ENCODE measurements around the gene ELF1. TPM values are rescaled to one million over a fixed set of nuclear protein-coding genes. Genes with fewer than 3 reads are reported as not detected.

The ELF1 gene
- total and polyA plus RNA-seq, 3 experiments from 2014 or later = 76.8 to 139 (median 77.6) TPM

GRCh38 chr13:41004875-41005693 is 14.0 kb downstream of the ELF1 start:
- Mint-ChIP-seq H3K36me3 (peaks cover 0 to 10% (median 2%) of the 10 kb centered on the region in 3 donors), H3K4me1 (peaks cover 76 to 92% (median 89%) of the 10 kb centered on the region in 3 donors), H3K27ac (peak overlapping the region; percentile 67 to 96 (median 85)), H3K9me3 (no peaks in the 10 kb centered on the region), H3K27me3 (no peaks in the 10 kb centered on the region), H3K4me3 (peak overlapping the region; percentile 49 to 78 (median 76))
- H3K4me3 ChIP-seq (ENCODE audit: low read length) = peak overlapping the region; percentile 24
- no peak overlapping the region for H3K27ac ChIP-seq (ENCODE audit: low read depth, low read length)
- H3K9me3 ChIP-seq (ENCODE audit: low read length) = no peaks in the 10 kb centered on the region
- DNase-seq = peak in 2 of 5 donors; percentile 59 to 67
- ChIA-PET POLR2A (interaction anchor here (1.0 to 1.5 kb wide), 3 partner anchors 11 to 19 kb away, joined by 4 to 6 read pairs (median 5); no protein-coding TSS in a partner anchor), CTCF (interaction anchor here (0.7 to 1.2 kb wide), 3 partner anchors 12 to 31 kb away, joined by 3 to 6 read pairs (median 4); partner anchors contain the start of gene ELF1)
- no peaks in the 10 kb centered on the region for H3K36me3 ChIP-seq (ENCODE audit: insufficient read depth, low read length)
- no peaks in the 10 kb centered on the region for H3K27me3 ChIP-seq (ENCODE audit: insufficient read depth, low read length, poor library complexity, severe bottlenecking)
- peaks cover 76% of the 10 kb centered on the region for H3K4me1 ChIP-seq (ENCODE audit: insufficient read depth, low read length)

GRCh38 chr13:41002606-41003005 is 16.5 kb downstream of the ELF1 start:
- no peaks in the 10 kb centered on the region for H3K27me3 ChIP-seq (ENCODE audit: insufficient read depth, low read length, poor library complexity, severe bottlenecking)
- H3K9me3 ChIP-seq (ENCODE audit: low read length) = no peaks in the 10 kb centered on the region
- Mint-ChIP-seq H3K27ac (peak overlapping the region in 4 of 8 donors; percentile 23 to 69 (median 64)), H3K36me3 (peaks cover 3 to 25% (median 7%) of the 10 kb centered on the region in 3 donors), H3K27me3 (no peaks in the 10 kb centered on the region), H3K4me3 (peak overlapping the region in 1 of 7 donors; percentile 74), H3K9me3 (no peaks in the 10 kb centered on the region), H3K4me1 (peaks cover 81 to 96% (median 93%) of the 10 kb centered on the region in 3 donors)
- DNase-seq = no peak
- H3K4me3 ChIP-seq (ENCODE audit: low read length) = no peak overlapping the region
- H3K4me1 ChIP-seq (ENCODE audit: insufficient read depth, low read length) = peaks cover 82% of the 10 kb centered on the region
- no peak overlapping the region for H3K27ac ChIP-seq (ENCODE audit: low read depth, low read length)
- POLR2A ChIA-PET = interaction anchor here (0.9 to 1.6 kb wide), 4 partner anchors 10 to 58 kb away, joined by 3 to 6 read pairs (median 4); partner anchors contain the start of gene WBP4
- CTCF ChIA-PET = interaction anchor here (1.0 to 1.4 kb wide), 4 partner anchors 10 to 17 kb away, joined by 3 to 4 read pairs (median 4); partner anchors contain the start of gene ELF1
- no peaks in the 10 kb centered on the region for H3K36me3 ChIP-seq (ENCODE audit: insufficient read depth, low read length)

- peaks cover 3 to 30% (median 9%) of the 10 kb centered on the region in 3 donors for H3K36me3 Mint-ChIP-seq
Observed at GRCh38 chr13:41001695-41002094, 17.4 kb downstream of the ELF1 start.

GRCh38 chr13:40999416-40999815 is 19.7 kb downstream of the ELF1 start:
- H3K4me3 Mint-ChIP-seq = peak overlapping the region in 3 of 7 donors; percentile 3 to 41 (median 4)
- Histone ChIP-seq H3K9me3 (ENCODE audit: low read length) (no peaks in the 10 kb centered on the region), H3K4me1 (ENCODE audit: insufficient read depth, low read length) (peaks cover 85% of the 10 kb centered on the region), H3K27ac (ENCODE audit: low read depth, low read length) (no peak overlapping the region), H3K36me3 (ENCODE audit: insufficient read depth, low read length) (no peaks in the 10 kb centered on the region), H3K27me3 (ENCODE audit: insufficient read depth, low read length, poor library complexity, severe bottlenecking) (no peaks in the 10 kb centered on the region), H3K4me3 (ENCODE audit: low read length) (no peak overlapping the region)
- no peaks in the 10 kb centered on the region for H3K27me3 Mint-ChIP-seq
- H3K36me3 Mint-ChIP-seq = peaks cover 3 to 40% (median 12%) of the 10 kb centered on the region in 3 donors
- H3K27ac Mint-ChIP-seq = peak overlapping the region in 7 of 8 donors; percentile 9 to 93 (median 52)
- peaks cover 81 to 95% (median 95%) of the 10 kb centered on the region in 3 donors for H3K4me1 Mint-ChIP-seq
- no peak for DNase-seq
- no peaks in the 10 kb centered on the region for H3K9me3 Mint-ChIP-seq
- ChIA-PET CTCF (no interaction called here), POLR2A (no interaction called here)

More at GRCh38 chr13:41001695-41002094, 17.4 kb downstream of the ELF1 start:
- peaks cover 79 to 94% (median 93%) of the 10 kb centered on the region in 3 donors for H3K4me1 Mint-ChIP-seq
- no peaks in the 10 kb centered on the region for H3K9me3 Mint-ChIP-seq
- peak overlapping the region; percentile 46 to 95 (median 76) for H3K27ac Mint-ChIP-seq
- ChIA-PET POLR2A (no interaction called here), CTCF (no interaction called here)
- Histone ChIP-seq H3K9me3 (ENCODE audit: low read length) (no peaks in the 10 kb centered on the region), H3K4me3 (ENCODE audit: low read length) (no peak overlapping the region), H3K36me3 (ENCODE audit: insufficient read depth, low read length) (no peaks in the 10 kb centered on the region), H3K27me3 (ENCODE audit: insufficient read depth, low read length, poor library complexity, severe bottlenecking) (no peaks in the 10 kb centered on the region), H3K4me1 (ENCODE audit: insufficient read depth, low read length) (peaks cover 80% of the 10 kb centered on the region), H3K27ac (ENCODE audit: low read depth, low read length) (no peak overlapping the region)
- no peaks in the 10 kb centered on the region for H3K27me3 Mint-ChIP-seq
- no peak for DNase-seq
- H3K4me3 Mint-ChIP-seq = peak overlapping the region in 5 of 7 donors; percentile 6 to 59 (median 47)

GRCh38 chr13:40996426-40997092 is 22.6 kb downstream of the ELF1 start:
- no peak overlapping the region for H3K4me3 ChIP-seq (ENCODE audit: low read length)
- Mint-ChIP-seq H3K27me3 (no peaks in the 10 kb centered on the region), H3K9me3 (no peaks in the 10 kb centered on the region), H3K4me3 (peak overlapping the region in 6 of 7 donors; percentile 1 to 60 (median 16)), H3K27ac (peak overlapping the region in 7 of 8 donors; percentile 31 to 90 (median 77)), H3K4me1 (peaks cover 81 to 95% (median 94%) of the 10 kb centered on the region in 3 donors), H3K36me3 (peaks cover 3 to 51% (median 12%) of the 10 kb centered on the region in 3 donors)
- DNase-seq = no peak
- CTCF ChIA-PET = no interaction called here
- POLR2A ChIA-PET = interaction anchor here (0.8 kb wide), 1 partner anchor 226 kb away, joined by 3 read pairs; no protein-coding TSS in a partner anchor
- peaks cover 86% of the 10 kb centered on the region for H3K4me1 ChIP-seq (ENCODE audit: insufficient read depth, low read length)
- H3K27me3 ChIP-seq (ENCODE audit: insufficient read depth, low read length, poor library complexity, severe bottlenecking) = no peaks in the 10 kb centered on the region
- H3K9me3 ChIP-seq (ENCODE audit: low read length) = no peaks in the 10 kb centered on the region
- no peaks in the 10 kb centered on the region for H3K36me3 ChIP-seq (ENCODE audit: insufficient read depth, low read length)
- no peak overlapping the region for H3K27ac ChIP-seq (ENCODE audit: low read depth, low read length)

- Histone ChIP-seq H3K4me3 (ENCODE audit: low read length) (no peak overlapping the region), H3K27me3 (ENCODE audit: insufficient read depth, low read length, poor library complexity, severe bottlenecking) (no peaks in the 10 kb centered on the region), H3K36me3 (ENCODE audit: insufficient read depth, low read length) (no peaks in the 10 kb centered on the region), H3K9me3 (ENCODE audit: low read length) (no peaks in the 10 kb centered on the region), H3K27ac (ENCODE audit: low read depth, low read length) (no peak overlapping the region), H3K4me1 (ENCODE audit: insufficient read depth, low read length) (peaks cover 86% of the 10 kb centered on the region)
- Mint-ChIP-seq H3K4me1 (peaks cover 81 to 93% (median 91%) of the 10 kb centered on the region in 3 donors), H3K27ac (peak overlapping the region in 7 of 8 donors; percentile 15 to 90 (median 76)), H3K9me3 (no peaks in the 10 kb centered on the region), H3K4me3 (peak overlapping the region in 2 of 7 donors; percentile 57 to 62), H3K36me3 (peaks cover 3 to 48% (median 12%) of the 10 kb centered on the region in 3 donors), H3K27me3 (no peaks in the 10 kb centered on the region)
- ChIA-PET CTCF (no interaction called here), POLR2A (interaction anchor here (0.8 kb wide), 1 partner anchor 226 kb away, joined by 3 read pairs; no protein-coding TSS in a partner anchor)
- no peak for DNase-seq
Observed at GRCh38 chr13:40995997-40996396, 23.1 kb downstream of the ELF1 start.

GRCh38 chr13:40994581-40995230 is 24.4 kb downstream of the ELF1 start:
- Mint-ChIP-seq H3K27ac (peak overlapping the region; percentile 53 to 97 (median 83)), H3K36me3 (peaks cover 3 to 42% (median 11%) of the 10 kb centered on the region in 3 donors), H3K9me3 (no peaks in the 10 kb centered on the region), H3K4me3 (peak overlapping the region; percentile 12 to 76 (median 62)), H3K27me3 (no peaks in the 10 kb centered on the region), H3K4me1 (peaks cover 86 to 97% (median 92%) of the 10 kb centered on the region in 3 donors)
- no peak for DNase-seq
- no peaks in the 10 kb centered on the region for H3K36me3 ChIP-seq (ENCODE audit: insufficient read depth, low read length)
- no peak overlapping the region for H3K27ac ChIP-seq (ENCODE audit: low read depth, low read length)
- POLR2A ChIA-PET = interaction anchor here (0.5 kb wide), 1 partner anchor 66 kb away, joined by 3 read pairs; the partner anchor contains the start of gene WBP4
- H3K27me3 ChIP-seq (ENCODE audit: insufficient read depth, low read length, poor library complexity, severe bottlenecking) = no peaks in the 10 kb centered on the region
- no peaks in the 10 kb centered on the region for H3K9me3 ChIP-seq (ENCODE audit: low read length)
- H3K4me3 ChIP-seq (ENCODE audit: low read length) = no peak overlapping the region
- CTCF ChIA-PET = interaction anchor here (1.4 kb wide), 1 partner anchor 20 kb away, joined by 5 read pairs; no protein-coding TSS in a partner anchor
- peaks cover 91% of the 10 kb centered on the region for H3K4me1 ChIP-seq (ENCODE audit: insufficient read depth, low read length)
